Stimulated activated CD8-positive, alpha-beta memory T cell treated with anti-CD3 and anti-CD28 coated beads, Interleukin-7, amount 100 ng/mL, for 48 hours (primary cell): ENCODE data around the gene CD40.

Experiments
- DNase-seq, 2 donors: peaks; one replicate each; pipeline ENCODE4 v3.0.0-alpha.2; 2020; ENCODE audit warnings: low read depth in 1 of 2; ENCODE audit errors: extremely low read depth in 1 of 2

The CD40 gene

DNA sequence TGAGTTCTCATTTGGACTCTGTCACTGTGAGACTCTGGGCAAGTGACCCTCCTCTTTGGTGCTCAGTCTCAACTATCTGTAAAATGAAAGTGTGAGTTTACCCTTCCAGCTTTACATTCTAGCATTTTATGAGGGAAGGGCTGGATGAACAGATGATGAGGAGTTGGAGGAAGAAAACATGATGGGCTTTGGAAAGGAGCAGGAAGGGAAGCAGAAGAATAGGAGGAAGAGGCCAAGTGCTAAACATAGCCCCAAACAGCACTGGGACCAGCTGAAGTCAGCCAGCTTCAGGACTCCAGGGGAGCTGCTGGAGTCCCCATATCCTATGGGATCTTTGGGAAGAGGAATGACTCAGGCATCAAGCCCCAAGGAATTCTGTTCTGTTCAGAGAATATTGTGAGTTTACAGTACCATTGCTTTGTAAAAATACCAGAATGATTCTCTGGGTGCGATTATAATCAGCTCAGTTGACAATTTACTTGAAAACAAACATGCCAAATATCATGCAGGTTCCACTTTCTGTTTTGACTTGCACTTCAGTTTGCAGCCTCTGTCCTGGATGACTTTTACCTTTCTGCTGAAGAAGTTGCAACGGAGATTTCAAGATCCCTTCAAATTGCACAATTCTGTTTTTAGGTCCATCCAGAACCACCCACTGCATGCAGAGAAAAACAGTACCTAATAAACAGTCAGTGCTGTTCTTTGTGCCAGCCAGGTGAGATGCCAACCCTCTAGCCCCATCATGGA lies 3.2 kb downstream of the CD40 start:
- no peak for DNase-seq

DNA sequence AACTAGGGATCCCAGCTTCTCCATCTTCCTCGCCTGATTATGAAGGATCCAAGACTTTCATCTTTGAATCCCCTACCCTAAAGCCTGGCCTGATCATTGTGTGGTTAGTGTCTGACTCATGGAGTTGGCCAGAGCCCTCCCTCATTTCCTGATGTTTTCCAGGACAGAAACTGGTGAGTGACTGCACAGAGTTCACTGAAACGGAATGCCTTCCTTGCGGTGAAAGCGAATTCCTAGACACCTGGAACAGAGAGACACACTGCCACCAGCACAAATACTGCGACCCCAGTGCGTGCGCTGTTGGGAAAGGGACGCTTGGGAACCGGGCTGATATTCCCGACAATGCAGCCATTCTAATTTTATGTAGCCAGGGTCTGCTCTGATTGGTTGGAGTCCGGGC lies 4.0 kb downstream of the CD40 start:
- DNase-seq: no peak

DNA sequence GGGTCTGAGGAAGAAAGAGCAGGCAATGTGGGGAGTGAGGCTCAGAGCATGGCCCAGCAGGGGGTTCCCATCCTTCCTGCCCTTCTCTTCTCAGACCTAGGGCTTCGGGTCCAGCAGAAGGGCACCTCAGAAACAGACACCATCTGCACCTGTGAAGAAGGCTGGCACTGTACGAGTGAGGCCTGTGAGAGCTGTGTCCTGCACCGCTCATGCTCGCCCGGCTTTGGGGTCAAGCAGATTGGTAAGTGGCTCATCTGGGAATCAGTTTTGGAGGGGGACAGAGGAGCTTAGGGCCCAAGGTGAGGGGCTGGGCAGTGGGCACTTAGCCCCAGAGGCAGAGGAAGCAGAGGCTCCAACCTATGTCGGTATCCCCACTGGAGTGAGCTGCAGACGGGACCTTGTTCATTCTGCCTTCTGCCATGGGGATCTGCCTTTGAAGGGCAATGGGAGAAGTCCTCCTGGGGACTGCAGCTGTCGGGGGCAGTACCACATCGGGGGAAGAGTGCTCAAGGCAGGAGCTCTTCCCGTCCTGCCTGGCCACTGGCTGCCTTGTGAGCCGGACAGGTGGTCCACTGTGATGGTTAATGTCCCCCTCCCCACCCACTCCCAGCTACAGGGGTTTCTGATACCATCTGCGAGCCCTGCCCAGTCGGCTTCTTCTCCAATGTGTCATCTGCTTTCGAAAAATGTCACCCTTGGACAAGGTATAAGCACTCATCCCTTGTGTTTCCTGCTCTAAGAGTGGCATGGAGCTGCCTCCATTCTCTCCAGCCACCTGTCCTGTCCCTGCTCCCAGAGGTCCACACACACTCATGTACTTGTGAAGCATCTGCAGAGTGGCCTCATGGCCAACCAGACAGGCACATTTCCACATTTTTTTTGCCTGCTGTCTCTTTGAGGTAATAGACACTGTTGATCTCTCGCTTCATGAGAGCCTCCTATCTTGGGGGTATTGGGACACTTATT lies 4.7 kb downstream of the CD40 start:
- no peak for DNase-seq

DNA sequence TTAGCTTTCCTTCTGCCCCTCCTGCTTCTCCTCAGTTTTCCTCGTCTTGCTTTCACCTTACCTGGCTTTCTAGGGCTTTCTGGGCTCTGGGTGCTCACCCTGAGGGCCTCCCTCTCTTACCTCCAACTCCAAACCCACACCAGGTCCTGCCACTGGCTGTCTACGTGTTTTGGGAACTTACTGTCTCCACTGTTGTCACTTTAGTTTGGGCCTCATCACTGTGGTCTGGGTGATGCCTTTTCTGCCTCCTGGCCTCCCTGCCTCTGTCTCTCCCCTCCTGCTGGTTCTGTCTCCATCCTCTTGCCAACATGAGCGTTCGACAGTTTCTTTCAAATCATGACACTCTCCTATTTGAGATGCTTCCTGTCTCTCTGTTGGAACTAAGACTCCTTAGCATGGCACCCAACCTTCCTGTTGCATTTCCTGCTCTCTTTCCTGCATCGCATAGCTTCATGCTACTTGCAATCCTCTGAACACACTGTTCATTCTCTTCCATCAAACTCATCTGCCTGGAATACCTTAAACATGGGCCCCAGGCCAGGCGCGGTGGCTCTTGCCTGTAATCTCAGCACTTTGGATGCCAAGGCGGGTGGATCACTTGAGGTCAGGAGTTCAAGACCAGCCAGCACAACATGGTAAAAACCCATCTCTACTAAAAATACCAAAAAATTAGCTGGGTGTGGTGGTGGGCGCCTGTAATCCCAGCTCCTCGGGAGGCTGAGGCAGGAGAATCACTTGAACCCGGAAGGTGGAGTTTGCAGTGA lies 5.5 kb downstream of the CD40 start:
- no peak for DNase-seq

- no peak for DNase-seq
These were observed 8.4 kb downstream of the CD40 start for GRCh38 chr20:46126440-46127056.

- no peak for DNase-seq
These were observed 9.4 kb downstream of the CD40 start for GRCh38 chr20:46127396-46128010.

DNA sequence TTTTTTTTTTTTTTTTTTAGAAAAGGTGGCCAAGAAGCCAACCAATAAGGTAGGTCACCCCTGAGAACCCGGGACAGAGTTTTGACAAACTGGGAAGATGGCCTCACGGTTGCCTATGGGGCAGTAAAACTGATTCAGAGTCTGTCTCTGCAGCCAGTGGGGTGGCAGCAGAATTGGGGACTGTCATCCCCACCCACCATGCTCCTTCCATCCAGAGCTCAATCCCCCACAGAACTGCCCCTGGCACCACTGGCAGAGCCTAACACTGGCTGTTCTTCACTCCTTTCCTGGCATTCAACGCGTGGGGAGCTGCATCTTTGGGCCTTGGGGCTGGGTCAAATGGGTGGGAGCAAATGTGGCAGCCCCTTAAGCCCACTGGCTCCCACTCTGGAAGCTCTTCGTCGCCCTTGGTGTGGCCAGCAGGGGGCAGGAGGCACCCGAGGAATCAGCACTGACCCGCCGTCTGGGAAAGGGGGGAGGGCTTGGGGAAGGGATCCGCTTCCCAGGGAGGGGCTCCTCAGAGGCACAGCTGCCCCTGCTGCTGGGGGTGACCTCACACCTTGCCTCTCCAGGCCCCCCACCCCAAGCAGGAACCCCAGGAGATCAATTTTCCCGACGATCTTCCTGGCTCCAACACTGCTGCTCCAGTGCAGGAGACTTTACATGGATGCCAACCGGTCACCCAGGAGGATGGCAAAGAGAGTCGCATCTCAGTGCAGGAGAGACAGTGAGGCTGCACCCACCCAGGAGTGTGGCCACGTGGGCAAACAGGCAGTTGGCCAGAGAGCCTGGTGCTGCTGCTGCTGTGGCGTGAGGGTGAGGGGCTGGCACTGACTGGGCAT lies 10.4 kb downstream of the CD40 start:
- no peak for DNase-seq

DNA sequence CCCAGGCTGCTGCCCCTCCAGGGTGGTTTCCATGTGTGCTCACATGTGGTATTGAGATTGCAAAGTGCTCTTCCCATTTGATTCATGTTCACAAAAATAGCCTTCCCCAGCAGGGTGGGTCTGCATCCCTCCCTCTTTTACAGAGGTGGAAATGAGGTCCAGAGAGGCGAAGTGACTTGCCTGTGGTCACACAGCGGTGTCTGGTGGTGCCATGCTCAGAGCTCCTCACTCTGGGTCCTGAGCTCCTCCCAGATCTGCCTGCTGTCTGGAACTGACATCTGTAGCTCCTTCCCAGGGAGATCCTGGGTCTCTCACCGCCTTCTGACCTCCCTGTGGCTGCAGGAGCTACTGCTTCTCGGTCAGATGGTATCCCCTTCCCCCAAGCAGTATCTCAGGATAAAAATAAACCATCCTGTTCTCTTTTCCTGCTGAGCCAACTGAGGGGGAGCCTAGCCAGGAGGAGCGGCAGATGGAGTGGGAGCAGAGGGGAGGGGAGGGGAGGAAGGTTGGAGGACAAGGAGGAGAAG lies 11.9 kb downstream of the CD40 start:
- no peak for DNase-seq

- DNase-seq: no peak
These were observed 12.4 kb downstream of the CD40 start for GRCh38 chr20:46130534-46130933.

- no peak for DNase-seq
These were observed 13.3 kb downstream of the CD40 start for GRCh38 chr20:46131396-46131795.

GRCh38 chr20:46132705-46133120 lies 14.6 kb downstream of the CD40 start:
- peak; percentile 45 to 51 for DNase-seq

GRCh38 chr20:46133886-46134654 lies 16.0 kb downstream of the CD40 start:
- no peak for DNase-seq

GRCh38 chr20:46134716-46135115 lies 16.6 kb downstream of the CD40 start:
- DNase-seq: no peak

- no peak for DNase-seq
These were observed 17.9 kb downstream of the CD40 start for GRCh38 chr20:46135856-46136633.

DNA sequence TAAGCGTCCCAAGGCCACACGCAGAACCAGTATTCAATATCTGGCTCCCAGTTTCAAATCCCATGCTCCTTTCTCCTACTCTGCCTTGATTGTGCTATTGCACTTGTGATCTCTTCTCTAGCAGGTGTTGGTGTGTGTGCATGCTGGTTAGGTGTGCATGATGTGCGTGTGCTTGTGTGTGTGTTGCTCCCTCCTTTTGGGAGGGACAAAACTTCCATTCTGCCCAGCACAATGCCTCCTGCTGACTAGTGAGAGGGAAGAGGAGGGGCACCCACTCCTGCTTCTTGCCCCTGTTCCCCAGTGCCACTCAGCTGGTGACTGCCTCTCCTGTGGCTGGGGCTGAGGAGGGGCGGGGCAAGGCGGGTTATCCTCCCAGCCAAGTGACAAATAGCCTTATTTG lies 19.7 kb downstream of the CD40 start:
- DNase-seq: no peak

DNA sequence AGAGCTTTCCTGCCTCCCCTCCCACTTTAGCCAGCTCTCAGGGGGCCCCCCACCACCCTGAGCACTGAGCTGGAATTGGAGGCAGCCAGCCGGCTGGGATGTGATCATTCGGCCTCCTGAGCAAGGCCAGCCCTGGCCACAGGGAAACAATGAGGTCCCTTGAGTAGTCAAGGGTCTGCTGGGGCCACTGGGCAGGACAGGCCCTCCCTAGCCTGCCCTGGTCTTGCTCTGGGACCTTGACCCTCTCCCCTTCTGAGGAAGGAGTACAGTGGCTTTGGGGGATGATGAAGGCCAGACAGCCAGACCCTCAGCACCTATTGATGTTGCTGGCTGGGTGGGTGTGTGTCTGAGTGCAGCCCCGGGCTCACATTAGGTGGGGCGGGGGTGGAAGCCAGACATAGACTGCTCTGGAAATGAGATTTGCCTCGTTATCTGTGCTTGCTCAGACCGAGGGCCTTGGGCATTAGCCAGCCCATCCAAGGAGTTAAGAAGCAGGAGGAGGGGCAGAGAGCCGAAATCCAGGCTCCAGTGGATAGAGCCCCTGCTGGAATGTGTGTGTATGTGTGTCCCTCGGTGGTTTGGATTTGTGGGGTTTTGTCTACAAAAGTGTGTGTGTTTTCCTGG lies 21.3 kb downstream of the CD40 start:
- DNase-seq: no peak

DNA sequence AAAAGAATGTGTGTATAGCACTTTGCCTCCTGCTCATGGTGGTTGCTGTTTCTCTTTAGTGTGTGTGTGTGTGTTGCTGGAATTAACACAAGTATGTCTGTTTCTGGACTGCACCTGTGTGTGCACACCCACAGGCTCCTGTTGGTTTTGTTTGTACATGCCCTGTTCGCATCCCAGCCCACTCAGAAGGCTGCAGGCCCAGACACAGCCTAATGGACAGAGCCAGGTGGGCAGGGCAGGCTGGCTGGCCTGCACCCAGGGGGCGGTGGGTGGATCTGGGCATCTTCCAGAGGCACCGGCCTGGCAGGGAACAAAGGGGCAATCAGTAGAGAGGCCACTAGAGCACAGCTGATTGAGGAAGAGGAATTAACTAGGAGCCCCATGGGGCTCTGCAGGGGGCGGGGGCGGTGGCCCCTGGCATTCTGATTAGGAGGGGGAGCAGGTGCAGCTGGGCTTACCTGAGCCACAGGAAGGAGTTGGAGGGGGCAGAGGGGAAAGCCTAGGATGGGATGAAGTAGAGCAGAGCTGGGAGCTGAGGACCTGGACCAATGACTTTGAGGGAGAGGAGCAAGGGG lies 21.9 kb downstream of the CD40 start:
- no peak for DNase-seq
